AG09309 (cell line): ENCODE results near the gene CD70.

Source experiments
- DNase-seq: peaks from one replicate; pipeline ENCODE4 v3.0.0-alpha.2; 2010; ENCODE audit warnings: low read depth
- H3K4me3 ChIP-seq: 2 replicates; pipeline ENCODE4 v1.5.1; 2011; ENCODE audit warnings: mild to moderate bottlenecking, low read depth, low read length, moderate library complexity; ENCODE audit not compliant: control insufficient read depth
- TF ChIP-seq, protein P1 (sequence below): IDR thresholded peaks from 2 replicates; pipeline ENCODE4 v1.5.1; 2011; ENCODE audit warnings: mild to moderate bottlenecking, low read depth, low read length, inconsistent platforms; ENCODE audit not compliant: insufficient read depth, control insufficient read depth; ENCODE audit errors: missing control alignments

Gene CD70

GRCh38 chr19:6576869-6577475 is 14.0 kb downstream of the CD70 start:
- TF ChIP-seq, protein P1, sequence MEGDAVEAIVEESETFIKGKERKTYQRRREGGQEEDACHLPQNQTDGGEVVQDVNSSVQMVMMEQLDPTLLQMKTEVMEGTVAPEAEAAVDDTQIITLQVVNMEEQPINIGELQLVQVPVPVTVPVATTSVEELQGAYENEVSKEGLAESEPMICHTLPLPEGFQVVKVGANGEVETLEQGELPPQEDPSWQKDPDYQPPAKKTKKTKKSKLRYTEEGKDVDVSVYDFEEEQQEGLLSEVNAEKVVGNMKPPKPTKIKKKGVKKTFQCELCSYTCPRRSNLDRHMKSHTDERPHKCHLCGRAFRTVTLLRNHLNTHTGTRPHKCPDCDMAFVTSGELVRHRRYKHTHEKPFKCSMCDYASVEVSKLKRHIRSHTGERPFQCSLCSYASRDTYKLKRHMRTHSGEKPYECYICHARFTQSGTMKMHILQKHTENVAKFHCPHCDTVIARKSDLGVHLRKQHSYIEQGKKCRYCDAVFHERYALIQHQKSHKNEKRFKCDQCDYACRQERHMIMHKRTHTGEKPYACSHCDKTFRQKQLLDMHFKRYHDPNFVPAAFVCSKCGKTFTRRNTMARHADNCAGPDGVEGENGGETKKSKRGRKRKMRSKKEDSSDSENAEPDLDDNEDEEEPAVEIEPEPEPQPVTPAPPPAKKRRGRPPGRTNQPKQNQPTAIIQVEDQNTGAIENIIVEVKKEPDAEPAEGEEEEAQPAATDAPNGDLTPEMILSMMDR = no peak
- no peak overlapping the region for H3K4me3 ChIP-seq

GRCh38 chr19:6573350-6573749 is 17.6 kb downstream of the CD70 start:
- no peak overlapping the region for H3K4me3 ChIP-seq
- no peak for DNase-seq
- TF ChIP-seq, protein P1 = no peak

More at GRCh38 chr19:6576869-6577475, 14.0 kb downstream of the CD70 start:
- no peak for DNase-seq

DNA sequence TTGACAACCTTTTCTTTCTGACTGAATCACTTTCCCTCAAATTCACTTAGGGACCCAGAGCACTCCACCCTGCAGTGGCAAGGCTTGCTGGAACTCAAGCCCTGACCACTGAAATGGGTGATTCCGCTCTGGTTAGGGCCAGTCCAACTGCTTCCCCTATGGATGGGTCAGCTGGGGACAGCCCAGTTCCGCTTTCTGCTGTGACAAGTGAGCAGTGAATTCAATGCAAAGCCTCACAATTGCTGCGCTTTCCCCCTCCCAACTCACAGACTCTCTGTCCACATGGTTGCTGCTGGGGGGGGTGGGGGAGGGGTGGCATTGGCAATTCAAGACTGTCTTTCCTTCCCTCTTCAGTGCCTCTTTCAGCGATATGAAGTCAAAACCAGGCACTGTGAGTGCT is 18.7 kb downstream of the CD70 start:
- DNase-seq = no peak
- TF ChIP-seq, protein P1 = no peak

DNA sequence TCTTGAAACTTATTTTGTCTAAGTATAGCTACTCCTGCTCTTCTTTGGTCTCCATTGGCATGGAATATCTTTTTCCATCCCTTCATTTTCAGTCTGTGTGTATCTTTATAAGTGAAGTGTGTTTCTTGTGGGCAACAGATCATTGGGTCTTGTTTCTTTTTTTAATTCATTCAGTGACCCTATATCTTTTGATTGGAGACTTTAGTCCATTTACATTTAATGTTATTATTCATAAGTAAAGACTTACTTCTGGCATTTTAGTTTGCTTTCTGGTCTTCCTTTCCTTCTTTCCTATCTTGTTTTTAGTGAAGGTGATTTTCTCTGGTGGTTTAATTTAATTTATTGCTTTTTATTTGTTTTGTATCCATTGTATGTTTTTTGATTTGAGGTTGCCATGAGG is 19.8 kb downstream of the CD70 start:
- TF ChIP-seq, protein P1 = no peak
- no peak overlapping the region for H3K4me3 ChIP-seq
- no peak for DNase-seq

More for the DNA sequence above, 18.7 kb downstream of the CD70 start:
- no peak overlapping the region for H3K4me3 ChIP-seq

GRCh38 chr19:6570764-6571163 is 20.2 kb downstream of the CD70 start:
- TF ChIP-seq, protein P1 = no peak
- H3K4me3 ChIP-seq = no peak overlapping the region
- no peak for DNase-seq

DNA sequence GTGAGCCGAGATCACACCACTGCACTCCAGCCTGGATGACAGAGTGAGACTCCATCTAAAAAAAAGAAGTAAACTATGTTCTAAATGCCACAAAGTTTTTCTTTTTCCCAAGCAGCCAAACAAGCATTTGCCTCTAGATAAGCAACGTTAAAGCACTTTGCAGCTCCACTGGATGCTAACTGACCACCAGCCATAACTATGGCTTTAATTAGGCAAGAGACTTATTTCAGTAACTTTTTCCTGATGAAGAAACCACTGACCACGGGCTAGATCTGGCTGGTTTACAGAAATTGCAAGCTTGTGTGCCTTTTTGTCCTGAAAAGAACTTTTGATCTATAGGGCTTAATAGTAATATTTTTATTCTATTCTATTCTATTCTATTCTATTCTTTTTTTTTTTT is 22.1 kb downstream of the CD70 start:
- TF ChIP-seq, protein P1 = no peak

More for the DNA sequence above, 22.1 kb downstream of the CD70 start:
- no peak for DNase-seq
- no peak overlapping the region for H3K4me3 ChIP-seq
